Stomach (tissue), 4 donors: Measurements from ENCODE around the gene KDELR3.

Experiments used
- POLR2A ChIP-seq, 4 donors: fragments of 450-650 bp; IDR thresholded peaks; one replicate each; pipeline ENCODE4 v1.6.1; 2016; ENCODE audit warnings: antibody characterized with exemption in 4 of 4, control low read depth in 2 of 4, mild to moderate bottlenecking in 1 of 4, moderate library complexity in 1 of 4
- POLR2AphosphoS5 ChIP-seq, 3 donors: sonication (generic); formaldehyde crosslinking; IDR thresholded peaks; one replicate each; pipeline ENCODE4 v1.6.1; 2016; ENCODE audit warnings: antibody characterized with exemption in 3 of 3
- TF ChIP-seq, protein P1 (sequence below), 7 experiments: fragments of 450-650 bp in 4 of 7; fragments of 200-600 bp in 3 of 7; sonication (generic) in 3 of 7; IDR thresholded peaks; one replicate each; pipeline ENCODE4 v1.5.1; 2016 to 2019; ENCODE audit warnings: antibody characterized with exemption in 7 of 7, control low read depth in 2 of 7, mild to moderate bottlenecking in 1 of 7

DNA sequence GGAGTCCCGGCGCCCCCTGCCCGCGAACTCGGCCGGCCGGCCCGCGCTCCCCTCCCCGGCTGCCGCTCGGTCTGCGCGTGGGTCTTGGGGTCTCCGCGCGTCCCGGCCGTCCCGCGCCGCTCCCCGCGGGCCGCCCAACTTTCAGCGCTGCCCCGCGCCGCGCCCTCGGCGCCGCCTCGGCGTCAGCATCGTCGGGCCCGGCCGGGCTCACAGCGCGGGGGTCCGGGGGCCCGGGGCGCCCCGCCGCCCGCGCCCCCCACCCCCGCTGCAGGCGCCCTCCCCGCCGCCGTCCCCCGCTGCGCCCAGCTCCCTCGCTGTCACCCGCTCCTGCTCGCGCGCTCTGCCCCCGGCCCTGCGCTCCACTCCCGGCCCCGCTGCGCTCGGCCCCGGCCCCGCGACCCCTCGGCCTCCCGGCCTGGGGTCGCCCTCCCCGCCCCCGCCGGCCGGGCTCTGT, 12.8 kb upstream of the KDELR3 start, which contains the start of gene KCNJ4:
- TF ChIP-seq, protein P1, sequence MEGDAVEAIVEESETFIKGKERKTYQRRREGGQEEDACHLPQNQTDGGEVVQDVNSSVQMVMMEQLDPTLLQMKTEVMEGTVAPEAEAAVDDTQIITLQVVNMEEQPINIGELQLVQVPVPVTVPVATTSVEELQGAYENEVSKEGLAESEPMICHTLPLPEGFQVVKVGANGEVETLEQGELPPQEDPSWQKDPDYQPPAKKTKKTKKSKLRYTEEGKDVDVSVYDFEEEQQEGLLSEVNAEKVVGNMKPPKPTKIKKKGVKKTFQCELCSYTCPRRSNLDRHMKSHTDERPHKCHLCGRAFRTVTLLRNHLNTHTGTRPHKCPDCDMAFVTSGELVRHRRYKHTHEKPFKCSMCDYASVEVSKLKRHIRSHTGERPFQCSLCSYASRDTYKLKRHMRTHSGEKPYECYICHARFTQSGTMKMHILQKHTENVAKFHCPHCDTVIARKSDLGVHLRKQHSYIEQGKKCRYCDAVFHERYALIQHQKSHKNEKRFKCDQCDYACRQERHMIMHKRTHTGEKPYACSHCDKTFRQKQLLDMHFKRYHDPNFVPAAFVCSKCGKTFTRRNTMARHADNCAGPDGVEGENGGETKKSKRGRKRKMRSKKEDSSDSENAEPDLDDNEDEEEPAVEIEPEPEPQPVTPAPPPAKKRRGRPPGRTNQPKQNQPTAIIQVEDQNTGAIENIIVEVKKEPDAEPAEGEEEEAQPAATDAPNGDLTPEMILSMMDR (IDR thresholded peaks at IDR 0.05): no peak
- TF ChIP-seq POLR2AphosphoS5 (IDR thresholded peaks at IDR 0.05): no peak
- TF ChIP-seq POLR2A (IDR thresholded peaks at IDR 0.05): no peak
